Fibroblast of skin of right quadriceps (primary cell): ENCODE measurements around the gene PCP4.

Source experiments
- DNase-seq: peaks from one replicate; pipeline ENCODE4 v3.0.0-alpha.2; 2013

The PCP4 gene

DNA sequence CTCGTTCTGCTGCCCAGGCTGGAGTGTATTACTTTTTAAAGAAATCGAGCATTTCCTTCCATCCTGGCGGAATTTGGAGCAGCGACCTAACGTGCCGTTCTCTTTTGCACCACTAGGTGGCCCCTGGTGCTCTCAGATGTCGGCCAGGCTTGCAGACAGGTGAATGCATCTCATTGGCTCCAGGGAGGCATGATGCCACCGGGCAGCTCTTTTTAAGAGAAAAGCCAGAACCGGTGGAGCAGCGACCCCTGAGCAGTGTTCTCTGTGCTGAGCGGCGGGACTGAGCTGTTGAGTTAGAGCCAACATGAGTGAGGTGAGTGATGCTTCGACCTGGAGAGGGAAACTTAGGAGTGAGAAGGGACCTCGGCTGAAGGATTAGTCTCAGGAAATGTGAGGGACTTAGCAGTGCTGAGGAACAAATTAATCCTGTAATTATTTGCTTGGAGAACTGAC, at the start of gene PCP4:
TSS of gene PCP4 (plus strand) at position 241 of the 453 bp plus-strand sequence. CDS start at position 305, 64 bp downstream.
- DNase-seq, result peak; percentile 32

DNA sequence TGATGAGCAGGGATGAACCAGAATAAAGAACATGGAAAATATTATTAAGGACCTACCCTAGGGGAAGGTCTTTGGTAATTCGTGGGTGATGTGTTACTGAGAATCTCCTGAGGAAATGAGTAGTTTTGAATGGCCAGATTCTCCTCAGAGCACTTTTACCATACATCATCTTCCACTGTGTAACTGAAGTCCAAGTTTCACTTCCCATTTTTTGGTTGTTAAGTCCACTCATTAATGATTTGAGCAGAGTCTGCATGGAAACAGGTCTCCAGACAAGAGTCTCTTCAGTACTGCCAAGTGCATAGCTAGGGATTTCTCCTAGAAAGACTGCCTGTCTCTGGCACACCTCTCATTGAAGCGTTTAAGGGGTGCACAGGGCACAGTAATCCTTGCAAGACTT, 48.7 kb upstream of the PCP4 start:
- DNase-seq, result no peak

- no peak for DNase-seq
Observed at GRCh38 chr21:39822042-39822441, 45.2 kb upstream of the PCP4 start.

DNA sequence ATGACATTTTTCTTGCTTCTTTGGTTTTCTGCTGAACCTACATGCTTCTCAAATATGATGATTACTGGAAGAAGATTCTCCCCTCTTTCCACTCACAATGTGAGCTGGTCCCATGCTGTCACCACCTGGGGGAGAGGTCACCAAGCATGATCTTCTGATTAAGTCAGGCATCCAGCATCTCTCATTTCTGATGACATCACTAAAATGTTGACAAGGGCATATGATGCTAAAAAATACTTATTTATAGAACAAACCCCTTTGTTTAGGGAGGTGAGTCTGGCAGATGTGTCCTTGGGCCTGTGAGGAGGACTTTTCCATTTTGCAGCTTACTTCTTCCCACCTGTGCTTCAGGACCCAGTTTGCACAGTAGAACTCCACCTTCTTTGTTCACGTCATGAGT, 42.0 kb upstream of the PCP4 start:
- no peak for DNase-seq

DNA sequence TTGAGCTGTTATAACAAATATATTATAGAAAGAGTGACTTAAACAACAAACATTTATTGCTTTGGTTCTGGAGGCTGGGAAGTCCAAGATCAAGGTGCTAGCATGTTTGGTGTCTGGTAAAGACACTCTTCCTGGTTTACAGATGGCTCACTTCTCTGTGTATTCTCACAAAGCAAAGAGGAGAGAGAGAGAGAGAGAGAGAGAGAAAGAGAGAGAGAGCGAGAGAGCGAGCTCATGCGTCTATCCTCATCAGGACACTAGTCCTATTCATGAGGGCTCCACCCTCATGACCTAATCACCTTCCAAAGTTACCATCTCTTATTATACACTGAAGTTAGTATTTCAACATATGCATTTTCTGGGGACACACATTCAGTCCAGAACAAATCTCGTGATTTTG, 32.7 kb upstream of the PCP4 start:
- no peak for DNase-seq

DNA sequence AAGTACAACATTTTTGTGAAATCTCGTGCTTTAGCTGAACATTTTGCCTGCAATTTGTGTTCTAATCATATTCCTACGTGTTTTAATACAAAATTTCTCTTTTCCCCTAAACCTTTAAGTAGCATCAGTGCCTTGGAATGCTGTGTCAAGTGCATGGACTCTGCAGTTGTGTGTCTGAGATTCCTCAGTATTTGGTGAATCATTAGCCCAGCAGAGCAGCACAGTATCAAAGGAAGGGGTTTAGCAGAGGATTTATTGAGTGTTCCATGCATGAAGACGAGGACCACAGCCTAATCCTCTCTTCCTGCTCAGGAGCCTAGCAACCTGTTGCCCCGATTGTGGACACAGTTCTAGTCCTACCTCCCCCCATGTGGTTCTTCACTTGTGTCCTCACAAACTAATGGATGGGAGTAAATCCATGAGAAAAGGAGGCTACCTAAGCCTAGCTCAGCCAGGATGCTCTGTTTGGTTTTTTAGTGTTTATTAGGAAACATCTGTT, 29.3 kb upstream of the PCP4 start:
- DNase-seq, result peak; percentile 10

DNA sequence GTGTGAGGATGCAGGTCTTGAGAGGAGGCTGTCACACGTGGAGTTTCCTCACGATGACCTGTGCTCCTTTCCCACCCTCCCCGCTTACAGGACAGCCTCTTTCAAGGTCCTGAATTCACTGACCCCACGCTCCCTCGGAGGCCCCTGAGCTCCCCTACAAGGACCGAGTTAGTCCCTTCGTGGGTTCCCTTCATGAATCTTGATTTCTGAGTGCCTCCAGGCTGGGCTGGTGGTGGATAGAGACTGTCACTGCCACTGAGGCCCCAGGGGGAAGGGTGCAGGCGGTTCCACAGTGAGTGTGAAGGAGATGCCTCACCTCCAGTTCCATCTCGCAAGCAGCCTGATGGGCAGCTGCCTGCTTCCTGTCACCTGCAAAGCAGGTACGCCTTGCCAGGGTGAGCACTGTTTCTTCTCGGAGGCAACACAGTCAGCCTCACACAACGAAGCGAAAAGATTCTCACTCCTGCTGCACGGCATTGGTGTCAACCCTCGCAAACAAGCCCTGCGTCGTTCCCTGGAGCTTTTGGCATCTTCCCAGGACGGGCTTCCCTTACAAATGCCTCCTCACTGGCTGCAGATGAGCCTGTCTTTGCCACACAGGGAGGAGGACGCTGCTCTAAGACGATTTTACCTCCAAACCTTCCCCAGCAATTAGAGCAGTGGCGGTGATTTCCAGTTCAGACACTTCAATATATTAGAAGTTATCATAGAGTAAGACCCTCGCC, 26.7 kb upstream of the PCP4 start:
- peak; percentile 14 for DNase-seq

- DNase-seq, result peak; percentile 56
Observed at GRCh38 chr21:39842741-39843459, 24.3 kb upstream of the PCP4 start.

- DNase-seq, result no peak
Observed at GRCh38 chr21:39843483-39843882, 23.8 kb upstream of the PCP4 start.

DNA sequence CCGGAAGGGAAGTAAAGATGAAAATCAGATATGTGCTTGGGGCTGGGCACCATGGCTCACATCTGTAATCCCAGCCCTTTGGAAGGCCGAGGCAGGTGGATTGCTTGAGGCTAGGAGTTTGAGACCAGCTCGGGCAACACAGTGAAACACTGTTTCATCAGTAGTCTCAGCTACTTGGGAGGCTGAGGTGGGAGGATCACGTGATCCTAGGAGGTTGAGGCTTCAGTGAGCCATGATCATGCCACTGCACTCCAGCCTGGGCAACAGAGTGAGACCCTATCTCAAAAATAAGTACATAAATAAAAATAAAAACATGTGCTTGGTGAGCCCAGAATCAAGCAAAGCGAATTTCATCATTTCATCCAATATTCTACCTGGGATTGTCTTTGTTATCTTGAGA, 23.3 kb upstream of the PCP4 start:
- no peak for DNase-seq

GRCh38 chr21:39845571-39846130, 21.6 kb upstream of the PCP4 start:
- peak; percentile 85 for DNase-seq

- no peak for DNase-seq
Observed at GRCh38 chr21:39847877-39848276, 19.4 kb upstream of the PCP4 start.

DNA sequence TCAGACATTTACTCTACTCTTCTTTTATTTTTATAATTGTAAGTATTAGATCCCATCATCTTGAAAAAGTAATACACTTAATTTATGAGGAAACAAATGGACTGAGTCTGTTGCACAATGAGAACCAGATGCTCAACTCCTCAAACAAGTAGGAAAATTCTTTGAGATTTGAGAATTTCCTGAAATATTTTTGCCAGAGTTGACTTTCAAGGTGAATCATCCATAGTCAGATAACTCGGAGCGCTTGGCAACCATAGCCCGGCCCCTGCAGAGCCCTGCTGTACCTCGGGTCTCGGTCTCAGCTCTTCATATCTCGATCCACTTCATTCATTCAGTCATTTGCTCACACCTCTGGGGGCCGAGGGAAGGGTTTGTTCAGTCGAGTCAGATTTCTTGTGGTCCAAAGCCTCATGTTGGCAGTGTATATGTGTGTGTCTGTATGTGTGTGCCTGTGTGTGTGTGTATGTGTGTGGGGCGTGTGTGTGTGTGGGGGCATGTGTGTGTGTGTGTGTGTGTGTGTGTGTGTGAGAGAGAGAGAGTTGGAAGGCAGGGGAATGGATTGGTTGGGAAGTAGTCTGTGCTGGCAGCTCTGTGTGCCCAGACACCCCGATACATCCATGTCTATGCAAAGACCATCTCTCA, 18.1 kb upstream of the PCP4 start:
- DNase-seq, result peak; percentile 91

GRCh38 chr21:39850333-39850732, 16.9 kb upstream of the PCP4 start:
- DNase-seq, result no peak

DNA sequence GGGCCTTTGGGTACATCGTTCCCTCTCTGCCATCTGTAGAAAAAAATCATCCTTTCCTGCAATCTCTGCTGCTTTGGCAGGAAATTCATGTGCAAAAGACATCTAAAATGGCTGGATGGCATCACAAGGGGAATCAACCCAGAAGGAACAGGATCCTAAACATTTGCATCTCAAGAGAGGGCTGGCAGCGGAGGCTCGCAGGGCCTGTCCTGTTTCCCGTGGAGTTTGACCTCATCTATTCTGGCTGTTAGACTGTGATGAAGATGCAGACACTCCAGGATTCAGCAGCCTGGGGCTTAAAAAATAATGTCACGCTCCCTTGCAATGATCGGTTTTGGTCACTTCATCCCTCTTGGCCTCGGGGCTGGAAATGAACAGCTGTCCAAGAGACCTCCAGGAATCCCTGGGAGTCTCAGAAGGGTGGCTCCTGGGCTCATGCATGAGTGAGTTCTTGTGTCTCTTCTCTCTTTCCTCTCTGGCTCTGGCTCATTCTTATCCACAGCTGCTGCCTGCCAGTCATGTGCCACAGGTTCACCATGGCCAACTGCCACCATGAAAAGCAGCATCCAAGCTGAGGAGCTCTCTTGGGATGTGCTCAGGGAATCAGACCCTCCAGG, 16.1 kb upstream of the PCP4 start:
- DNase-seq, result no peak

GRCh38 chr21:39852021-39852721, 15.1 kb upstream of the PCP4 start:
- DNase-seq, result no peak

- DNase-seq, result no peak
Observed at GRCh38 chr21:39852726-39853500, 14.3 kb upstream of the PCP4 start.

DNA sequence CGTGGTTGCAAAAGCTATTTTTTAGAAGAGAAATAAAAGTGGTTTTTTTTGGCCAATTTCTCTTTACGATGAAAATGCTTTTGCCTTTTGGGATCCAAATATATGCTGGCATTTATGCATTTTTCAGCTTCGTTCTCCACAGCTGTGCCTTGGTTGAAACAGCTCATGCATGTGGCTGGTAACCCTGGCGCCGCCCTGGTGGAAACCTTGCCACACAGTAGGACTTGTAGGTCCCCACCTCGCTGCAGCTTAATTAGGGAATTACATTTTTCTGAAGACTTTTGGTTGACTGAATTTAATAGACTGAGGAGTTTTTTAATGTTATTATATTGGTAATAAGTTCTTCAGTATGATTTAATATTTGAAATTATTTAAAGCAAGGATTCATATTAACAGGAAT, 12.7 kb upstream of the PCP4 start:
- no peak for DNase-seq

GRCh38 chr21:39855595-39855994, 11.6 kb upstream of the PCP4 start:
- DNase-seq, result peak; percentile 9

DNA sequence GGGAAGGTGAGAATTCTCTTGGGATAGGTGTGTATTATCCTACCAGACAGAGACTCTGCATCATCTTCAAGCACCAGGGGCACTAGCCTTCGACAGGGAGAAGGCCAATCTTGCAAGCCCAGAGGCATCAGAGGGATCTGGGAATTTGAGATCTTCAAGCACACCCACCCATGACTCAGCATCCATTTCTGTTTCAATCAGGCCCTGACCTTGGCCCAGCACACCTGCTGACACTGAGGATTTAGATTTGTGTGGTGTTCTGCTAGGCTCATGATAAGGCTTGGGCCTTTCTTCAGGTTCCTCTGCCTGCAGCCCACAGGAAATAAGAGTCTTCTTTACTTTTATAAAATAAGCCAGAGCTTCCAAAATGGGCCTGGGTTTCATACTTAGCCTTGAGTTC, 6.6 kb upstream of the PCP4 start:
- DNase-seq, result no peak

- peak; percentile 28 for DNase-seq
Observed at GRCh38 chr21:39863111-39863510, 4.1 kb upstream of the PCP4 start.
